T-helper 2 cell (primary cell): Measurements from ENCODE around the gene ENOSF1.

Experiments
- DNase-seq, 5 experiments: peaks; one replicate each; pipeline versions ENCODE4 v3.0.0 to v3.0.0-alpha.2; 2012 to 2022

ENOSF1 gene

GRCh38 chr18:703213-703967 is 9.0 kb downstream of the ENOSF1 start:
- DNase-seq: no peak

GRCh38 chr18:697800-698199 is 14.6 kb downstream of the ENOSF1 start:
- no peak for DNase-seq

GRCh38 chr18:697012-697411 is 15.4 kb downstream of the ENOSF1 start:
- no peak for DNase-seq

- no peak for DNase-seq
These were observed 18.8 kb downstream of the ENOSF1 start for GRCh38 chr18:693466-694187.

GRCh38 chr18:692824-693223 is 19.6 kb downstream of the ENOSF1 start:
- DNase-seq: no peak

GRCh38 chr18:688323-688722 is 24.1 kb downstream of the ENOSF1 start:
- DNase-seq: no peak

- no peak for DNase-seq
These were observed 25.9 kb downstream of the ENOSF1 start for GRCh38 chr18:686339-687111.

- DNase-seq: peak in 1 of 5 experiments; percentile 27
These were observed 27.0 kb downstream of the ENOSF1 start for GRCh38 chr18:685438-685837.

GRCh38 chr18:683531-683930 is 28.9 kb downstream of the ENOSF1 start:
- DNase-seq: no peak

GRCh38 chr18:682833-683232 is 29.6 kb downstream of the ENOSF1 start:
- no peak for DNase-seq

GRCh38 chr18:682416-682815 is 30.0 kb downstream of the ENOSF1 start:
- DNase-seq: peak in 1 of 5 experiments; percentile 23

- peak in 4 of 5 experiments; percentile 2 to 97 (median 24) for DNase-seq
These were observed 30.4 kb downstream of the ENOSF1 start for GRCh38 chr18:681985-682384.

GRCh38 chr18:680392-680791 is 32.0 kb downstream of the ENOSF1 start:
- no peak for DNase-seq

GRCh38 chr18:679516-679915 is 32.9 kb downstream of the ENOSF1 start:
- no peak for DNase-seq

GRCh38 chr18:678482-679182 is 33.8 kb downstream of the ENOSF1 start:
- DNase-seq: no peak

GRCh38 chr18:677951-678381 is 34.5 kb downstream of the ENOSF1 start:
- DNase-seq: no peak

- DNase-seq: no peak
These were observed 35.3 kb downstream of the ENOSF1 start for GRCh38 chr18:677145-677544.

GRCh38 chr18:676736-677135 is 35.7 kb downstream of the ENOSF1 start:
- DNase-seq: no peak

GRCh38 chr18:676069-676468 is 36.4 kb downstream of the ENOSF1 start:
- DNase-seq: no peak

GRCh38 chr18:675307-675706 is 37.1 kb downstream of the ENOSF1 start:
- DNase-seq: no peak

GRCh38 chr18:673769-674168 is 38.7 kb downstream of the ENOSF1 start:
- no peak for DNase-seq

GRCh38 chr18:673317-673716 is 39.1 kb downstream of the ENOSF1 start:
- no peak for DNase-seq

- DNase-seq: no peak
These were observed 41.0 kb downstream of the ENOSF1 start for GRCh38 chr18:671405-671804.
